ENCODE results near the gene PKIB.

The PKIB gene

DNA sequence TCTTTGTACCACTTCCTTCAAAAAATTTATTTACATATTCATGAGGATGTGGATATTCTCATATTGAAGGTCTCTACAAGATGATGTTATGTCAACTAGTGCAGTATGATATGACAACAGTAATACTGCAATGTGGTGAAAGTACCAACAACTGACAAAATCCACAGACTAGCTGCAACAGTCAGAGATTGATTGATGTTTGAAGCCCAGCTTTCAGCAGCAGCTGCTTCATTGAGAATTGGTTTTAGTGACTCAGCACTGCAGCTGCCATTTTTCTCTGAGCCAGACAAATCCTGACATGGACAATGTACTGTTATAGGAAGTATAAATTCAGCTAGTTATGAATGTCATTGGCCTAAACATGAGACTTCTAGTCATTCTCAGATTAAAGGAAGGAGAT is 53.8 kb downstream of the PKIB start:
- H3K4me3 ChIP-seq (ENCODE audit: extremely low read depth, insufficient read depth, low read length, poor library complexity, severe bottlenecking), result no peak overlapping the region
- H3K9me3 ChIP-seq (ENCODE audit: control insufficient read depth, low read length), result no peaks in the 10 kb centered on the region
- no peak overlapping the region for H3K27ac ChIP-seq (ENCODE audit: low read depth, low read length, severe bottlenecking)
- H3K4me1 ChIP-seq (ENCODE audit: control insufficient read depth, insufficient read depth, low read length, poor library complexity, severe bottlenecking), result no peaks in the 10 kb centered on the region
- no peaks in the 10 kb centered on the region for H3K36me3 ChIP-seq (ENCODE audit: control insufficient read depth, insufficient read depth, low read length)

DNA sequence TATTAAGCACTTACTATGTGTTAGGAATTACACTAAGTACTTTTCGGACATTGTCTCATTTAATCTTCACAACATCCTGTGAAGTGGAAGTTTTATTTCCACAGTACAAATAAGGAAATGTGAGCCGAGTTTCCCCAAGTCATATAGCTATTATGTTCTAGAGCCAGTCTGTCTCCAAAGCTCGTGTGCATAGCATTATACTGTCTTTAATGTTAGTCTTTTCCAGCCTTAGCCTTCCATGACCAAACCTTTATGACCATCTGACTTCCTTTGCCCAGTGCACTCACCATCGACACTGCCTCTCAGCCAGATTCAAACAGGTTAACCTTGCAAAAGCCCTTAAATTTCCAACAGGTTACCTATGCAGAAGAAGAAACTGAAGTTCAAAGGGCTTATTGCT is 55.7 kb downstream of the PKIB start:
- Histone ChIP-seq H3K27ac (ENCODE audit: low read depth, low read length, severe bottlenecking) (no peak overlapping the region), H3K4me1 (ENCODE audit: control insufficient read depth, insufficient read depth, low read length, poor library complexity, severe bottlenecking) (no peaks in the 10 kb centered on the region), H3K36me3 (ENCODE audit: control insufficient read depth, insufficient read depth, low read length) (no peaks in the 10 kb centered on the region), H3K4me3 (ENCODE audit: extremely low read depth, insufficient read depth, low read length, poor library complexity, severe bottlenecking) (no peak overlapping the region), H3K9me3 (ENCODE audit: control insufficient read depth, low read length) (no peaks in the 10 kb centered on the region)
- WGBS, 2 experiments (ENCODE audit: insufficient coverage in 2 of 2), result 77 to 97% methylated on average over 3 of the region's 4 CpGs

DNA sequence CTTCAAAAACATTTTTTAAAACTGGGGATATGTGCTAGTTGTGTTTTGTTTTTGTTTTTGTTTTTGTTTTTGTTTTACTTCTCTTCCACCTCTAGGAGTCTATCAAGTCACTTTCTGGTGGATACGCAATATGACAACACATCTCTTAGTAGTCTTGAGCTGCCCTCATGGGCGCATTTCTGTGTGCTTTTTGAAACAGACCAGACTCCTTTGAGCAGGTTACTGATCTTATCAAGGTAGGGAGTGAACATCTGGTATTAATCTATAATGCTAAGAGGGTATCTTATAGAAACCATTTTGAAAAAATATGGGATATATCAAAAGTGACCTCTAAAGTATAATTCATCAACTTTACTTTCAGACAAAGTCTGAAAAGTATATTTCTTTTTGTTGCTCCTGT is 56.2 kb downstream of the PKIB start:
- Histone ChIP-seq H3K27ac (ENCODE audit: low read depth, low read length, severe bottlenecking) (no peak overlapping the region), H3K4me3 (ENCODE audit: extremely low read depth, insufficient read depth, low read length, poor library complexity, severe bottlenecking) (no peak overlapping the region), H3K4me1 (ENCODE audit: control insufficient read depth, insufficient read depth, low read length, poor library complexity, severe bottlenecking) (no peaks in the 10 kb centered on the region), H3K36me3 (ENCODE audit: control insufficient read depth, insufficient read depth, low read length) (no peaks in the 10 kb centered on the region), H3K9me3 (ENCODE audit: control insufficient read depth, low read length) (no peaks in the 10 kb centered on the region)
- 100% methylated on average over 1 of the region's 2 CpGs; no CpG with 5 or more reads in 1 of the 2 experiments for WGBS, 2 experiments (ENCODE audit: insufficient coverage in 2 of 2)

DNA sequence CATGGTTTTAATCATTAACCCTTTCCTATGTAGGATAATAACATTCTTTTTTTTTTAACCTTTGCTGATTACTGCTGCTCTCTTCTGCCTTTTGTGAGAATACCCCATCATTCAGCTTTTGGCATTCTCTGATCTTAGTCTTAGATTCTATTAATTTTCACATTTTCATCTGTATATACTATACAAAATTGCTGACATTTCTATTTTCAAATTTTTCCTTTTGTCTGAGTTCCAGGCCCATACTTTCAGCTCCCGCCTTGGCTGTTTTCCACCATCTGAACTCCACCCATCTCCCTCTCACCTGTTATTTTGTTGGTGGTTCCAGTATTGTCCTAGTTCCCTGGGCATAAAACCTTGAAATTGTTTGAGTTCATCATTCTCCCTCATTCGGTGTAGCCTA is 59.2 kb downstream of the PKIB start:
- no peak overlapping the region for H3K4me3 ChIP-seq (ENCODE audit: extremely low read depth, insufficient read depth, low read length, poor library complexity, severe bottlenecking)
- 60% methylated on average over 1 of the region's 2 CpGs; no CpG with 5 or more reads in 1 of the 2 experiments for WGBS, 2 experiments (ENCODE audit: insufficient coverage in 2 of 2)
- no peaks in the 10 kb centered on the region for H3K9me3 ChIP-seq (ENCODE audit: control insufficient read depth, low read length)
- no peaks in the 10 kb centered on the region for H3K4me1 ChIP-seq (ENCODE audit: control insufficient read depth, insufficient read depth, low read length, poor library complexity, severe bottlenecking)
- H3K27ac ChIP-seq (ENCODE audit: low read depth, low read length, severe bottlenecking), result no peak overlapping the region
- no peaks in the 10 kb centered on the region for H3K36me3 ChIP-seq (ENCODE audit: control insufficient read depth, insufficient read depth, low read length)

DNA sequence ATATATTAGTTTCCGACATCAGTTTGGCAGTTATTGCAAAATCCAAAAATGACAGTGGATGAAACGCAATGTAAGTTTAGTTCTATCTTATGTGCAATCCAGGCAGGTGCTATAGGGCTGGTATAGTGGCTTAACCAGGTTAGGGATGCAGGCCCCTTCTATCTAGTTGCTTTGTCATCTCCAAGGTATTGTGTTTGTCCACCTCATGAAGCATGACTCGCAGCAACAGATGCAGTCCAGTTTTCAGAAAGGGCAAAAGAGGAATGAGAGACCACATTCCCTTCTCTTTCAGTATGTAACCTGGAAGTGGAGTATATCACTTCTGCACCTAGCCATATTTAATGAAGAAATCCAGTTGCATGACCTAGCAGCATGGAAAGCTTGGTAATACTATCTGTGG is 59.7 kb downstream of the PKIB start:
- H3K4me3 ChIP-seq (ENCODE audit: extremely low read depth, insufficient read depth, low read length, poor library complexity, severe bottlenecking), result no peak overlapping the region
- H3K27ac ChIP-seq (ENCODE audit: low read depth, low read length, severe bottlenecking), result no peak overlapping the region
- WGBS, 2 experiments (ENCODE audit: insufficient coverage in 2 of 2), result 84 to 100% methylated on average over 1 to 2 of the region's 3 CpGs
- H3K36me3 ChIP-seq (ENCODE audit: control insufficient read depth, insufficient read depth, low read length), result no peaks in the 10 kb centered on the region
- H3K9me3 ChIP-seq (ENCODE audit: control insufficient read depth, low read length), result no peaks in the 10 kb centered on the region
- H3K4me1 ChIP-seq (ENCODE audit: control insufficient read depth, insufficient read depth, low read length, poor library complexity, severe bottlenecking), result no peaks in the 10 kb centered on the region

DNA sequence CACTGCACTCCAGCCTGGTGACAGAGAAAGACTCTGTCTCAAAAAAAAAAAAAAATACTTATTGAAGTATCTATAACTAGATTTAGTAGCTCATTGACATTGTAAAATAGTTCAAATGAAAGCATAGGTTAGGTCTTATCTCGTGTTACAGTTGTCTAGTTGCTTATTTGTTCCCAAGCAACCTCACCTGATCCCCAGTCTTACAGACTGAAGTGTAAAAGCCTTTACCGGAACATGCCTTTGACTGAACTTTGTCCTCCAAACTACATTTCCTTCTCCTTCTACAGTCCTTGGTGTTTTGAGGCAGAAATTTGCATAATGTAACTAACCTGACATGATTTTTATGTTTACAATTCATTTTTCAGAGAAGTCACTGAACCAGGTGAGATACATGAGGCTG is 61.0 kb downstream of the PKIB start:
- H3K4me1 ChIP-seq (ENCODE audit: control insufficient read depth, insufficient read depth, low read length, poor library complexity, severe bottlenecking), result no peaks in the 10 kb centered on the region
- H3K36me3 ChIP-seq (ENCODE audit: control insufficient read depth, insufficient read depth, low read length), result no peaks in the 10 kb centered on the region
- no CpG with 5 or more reads among the region's 2 CpGs for WGBS, 2 experiments (ENCODE audit: insufficient coverage in 2 of 2)
- no peak overlapping the region for H3K4me3 ChIP-seq (ENCODE audit: extremely low read depth, insufficient read depth, low read length, poor library complexity, severe bottlenecking)
- H3K9me3 ChIP-seq (ENCODE audit: control insufficient read depth, low read length), result no peaks in the 10 kb centered on the region
- H3K27ac ChIP-seq (ENCODE audit: low read depth, low read length, severe bottlenecking), result no peak overlapping the region

DNA sequence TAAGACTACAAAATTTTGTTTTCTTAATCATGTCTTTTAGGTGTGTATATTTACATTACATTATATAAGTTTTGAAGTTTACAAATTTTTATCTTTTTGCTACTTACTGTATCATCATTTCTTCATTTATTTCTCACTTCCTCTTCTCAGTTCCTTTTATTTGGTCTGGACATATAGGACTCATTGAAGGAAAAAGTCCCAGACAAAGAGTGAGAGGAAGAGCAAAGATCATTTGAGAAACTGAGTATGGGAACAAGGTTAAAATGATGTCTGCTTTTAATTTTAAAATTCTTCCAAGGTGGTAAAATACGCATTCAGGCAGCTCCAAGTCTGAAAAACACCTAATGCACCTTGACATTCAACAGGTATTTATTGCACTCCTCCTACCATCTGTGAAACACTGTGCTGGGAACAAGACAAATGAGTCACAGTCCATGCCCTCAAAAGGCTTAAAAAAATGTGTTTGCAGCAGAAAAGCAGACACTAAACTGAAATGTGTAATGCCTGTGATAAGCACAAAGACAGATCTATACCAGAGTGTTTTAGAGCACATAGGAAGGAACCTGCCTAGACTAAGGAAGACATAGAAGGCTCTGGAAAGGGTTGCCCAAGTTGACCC is 63.2 kb downstream of the PKIB start:
- Histone ChIP-seq H3K9me3 (ENCODE audit: control insufficient read depth, low read length) (no peaks in the 10 kb centered on the region), H3K36me3 (ENCODE audit: control insufficient read depth, insufficient read depth, low read length) (no peaks in the 10 kb centered on the region), H3K4me3 (ENCODE audit: extremely low read depth, insufficient read depth, low read length, poor library complexity, severe bottlenecking) (no peak overlapping the region), H3K4me1 (ENCODE audit: control insufficient read depth, insufficient read depth, low read length, poor library complexity, severe bottlenecking) (no peaks in the 10 kb centered on the region), H3K27ac (ENCODE audit: low read depth, low read length, severe bottlenecking) (no peak overlapping the region)
- 80% methylated on average over 1 of the region's 1 CpG; no CpG with 5 or more reads in 1 of the 2 experiments for WGBS, 2 experiments (ENCODE audit: insufficient coverage in 2 of 2)

DNA sequence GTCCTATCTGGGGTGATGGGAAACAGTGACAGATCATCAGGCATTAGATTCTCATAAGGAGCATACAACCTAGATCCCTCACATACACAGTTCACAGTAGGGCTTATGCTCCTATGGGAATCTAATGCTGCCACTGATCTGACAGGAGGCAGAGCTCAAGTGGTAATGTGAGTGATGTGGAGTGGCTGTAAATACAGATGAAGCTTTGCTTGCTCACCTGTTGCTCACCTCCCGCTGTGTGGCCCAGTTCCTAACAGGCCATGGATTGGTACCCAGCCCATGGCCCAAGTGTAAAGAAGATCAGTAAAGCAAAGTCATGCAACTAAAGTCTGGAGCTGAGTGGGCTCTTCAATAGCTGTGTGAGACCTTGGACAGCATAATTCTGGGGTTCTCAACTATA is 65.9 kb downstream of the PKIB start:
- Histone ChIP-seq H3K27ac (ENCODE audit: low read depth, low read length, severe bottlenecking) (no peak overlapping the region), H3K36me3 (ENCODE audit: control insufficient read depth, insufficient read depth, low read length) (no peaks in the 10 kb centered on the region), H3K4me3 (ENCODE audit: extremely low read depth, insufficient read depth, low read length, poor library complexity, severe bottlenecking) (no peak overlapping the region), H3K9me3 (ENCODE audit: control insufficient read depth, low read length) (no peaks in the 10 kb centered on the region), H3K4me1 (ENCODE audit: control insufficient read depth, insufficient read depth, low read length, poor library complexity, severe bottlenecking) (no peaks in the 10 kb centered on the region)
- WGBS, 2 experiments (ENCODE audit: insufficient coverage in 2 of 2), result 80 to 100% methylated on average over 1 of the region's 1 CpG

DNA sequence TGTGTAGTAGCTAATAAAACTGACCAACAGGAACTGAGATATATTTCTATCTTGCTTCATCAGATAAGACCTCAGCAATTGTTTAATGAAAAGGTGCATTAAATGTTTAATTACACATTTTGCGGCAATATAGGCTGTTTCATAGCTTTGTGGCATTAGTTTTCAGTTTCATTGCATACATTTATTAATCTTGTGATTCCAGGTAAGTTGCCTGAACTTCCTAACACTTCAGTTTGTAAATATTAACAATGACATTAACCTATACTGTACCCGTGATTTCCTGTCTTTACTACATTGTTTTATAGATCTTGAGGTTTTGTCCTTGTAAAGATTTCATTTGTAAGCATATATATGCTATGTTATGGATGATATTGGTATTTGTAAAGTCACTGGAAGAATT is 66.5 kb downstream of the PKIB start:
- Histone ChIP-seq H3K4me1 (ENCODE audit: control insufficient read depth, insufficient read depth, low read length, poor library complexity, severe bottlenecking) (no peaks in the 10 kb centered on the region), H3K9me3 (ENCODE audit: control insufficient read depth, low read length) (no peaks in the 10 kb centered on the region), H3K27ac (ENCODE audit: low read depth, low read length, severe bottlenecking) (no peak overlapping the region), H3K36me3 (ENCODE audit: control insufficient read depth, insufficient read depth, low read length) (no peaks in the 10 kb centered on the region), H3K4me3 (ENCODE audit: extremely low read depth, insufficient read depth, low read length, poor library complexity, severe bottlenecking) (no peak overlapping the region)
- no CpG with 5 or more reads among the region's 2 CpGs for WGBS, 2 experiments (ENCODE audit: insufficient coverage in 2 of 2)

DNA sequence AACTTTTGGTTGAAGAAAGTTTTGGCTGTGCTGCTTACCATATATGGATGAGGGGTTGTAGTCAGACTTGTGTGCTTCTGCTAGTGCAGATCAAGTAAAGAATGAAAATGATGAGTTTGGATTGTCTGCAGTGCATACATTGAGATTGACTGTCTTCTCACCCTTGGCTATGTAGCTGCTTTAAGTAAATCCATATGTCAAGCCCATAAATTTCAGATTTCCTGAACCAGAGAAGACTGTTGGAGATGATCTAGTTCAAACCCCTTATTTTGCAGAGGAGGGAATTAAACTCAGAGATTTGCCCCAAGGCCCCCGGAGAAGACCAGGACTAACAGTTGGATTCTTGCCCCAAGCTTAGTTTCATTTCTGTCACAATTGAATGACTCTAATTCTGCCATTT is 67.2 kb downstream of the PKIB start:
- H3K4me3 ChIP-seq (ENCODE audit: extremely low read depth, insufficient read depth, low read length, poor library complexity, severe bottlenecking), result no peak overlapping the region
- no peaks in the 10 kb centered on the region for H3K4me1 ChIP-seq (ENCODE audit: control insufficient read depth, insufficient read depth, low read length, poor library complexity, severe bottlenecking)
- no peaks in the 10 kb centered on the region for H3K9me3 ChIP-seq (ENCODE audit: control insufficient read depth, low read length)
- H3K27ac ChIP-seq (ENCODE audit: low read depth, low read length, severe bottlenecking), result no peak overlapping the region
- WGBS, 2 experiments (ENCODE audit: insufficient coverage in 2 of 2), result 86 to 100% methylated on average over 1 of the region's 1 CpG
- H3K36me3 ChIP-seq (ENCODE audit: control insufficient read depth, insufficient read depth, low read length), result no peaks in the 10 kb centered on the region

DNA sequence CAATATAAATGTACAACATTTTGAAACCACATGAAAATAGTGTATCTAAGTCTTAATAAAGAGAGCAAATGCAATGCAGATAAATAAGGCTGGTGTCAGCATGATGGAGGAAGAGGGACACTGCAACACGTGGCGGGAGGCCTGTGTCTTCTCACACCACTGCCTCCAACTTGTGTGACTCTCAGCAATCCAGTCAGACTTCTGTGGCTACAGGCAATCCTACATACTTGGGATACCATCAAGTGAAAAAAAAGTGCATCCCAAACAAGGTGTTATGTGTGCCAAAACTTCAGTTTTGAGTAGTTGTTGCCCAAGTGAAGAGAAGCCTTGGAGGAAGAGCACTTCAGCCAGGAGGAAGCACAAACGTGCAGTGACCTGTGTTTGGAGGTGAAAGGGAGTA is 68.6 kb downstream of the PKIB start:
- Histone ChIP-seq H3K9me3 (ENCODE audit: control insufficient read depth, low read length) (no peaks in the 10 kb centered on the region), H3K4me1 (ENCODE audit: control insufficient read depth, insufficient read depth, low read length, poor library complexity, severe bottlenecking) (no peaks in the 10 kb centered on the region), H3K4me3 (ENCODE audit: extremely low read depth, insufficient read depth, low read length, poor library complexity, severe bottlenecking) (no peak overlapping the region), H3K36me3 (ENCODE audit: control insufficient read depth, insufficient read depth, low read length) (no peaks in the 10 kb centered on the region), H3K27ac (ENCODE audit: low read depth, low read length, severe bottlenecking) (no peak overlapping the region)
- WGBS, 2 experiments (ENCODE audit: insufficient coverage in 2 of 2), result 76 to 83% methylated on average over 2 to 3 of the region's 3 CpGs

Measured in mesodermal cell (in vitro differentiated cells).